Measurements from ENCODE around the gene THSD4.
A peak's percentile ranks its signal among the peaks of the same experiment; 100 is the strongest.

Gene THSD4

GRCh38 chr15:71683411-71684274, 568.4 kb downstream of the THSD4 start:
- FAIRE-seq = no peak

- FAIRE-seq = no peak
Measured at GRCh38 chr15:71685420-71685993, 570.2 kb downstream of the THSD4 start.

- FAIRE-seq = no peak
Measured at GRCh38 chr15:71686221-71687050, 571.2 kb downstream of the THSD4 start.

- no peak for FAIRE-seq
Measured at GRCh38 chr15:71687902-71688508, 572.7 kb downstream of the THSD4 start.

GRCh38 chr15:71688509-71689094, 573.3 kb downstream of the THSD4 start:
- no peak for FAIRE-seq

GRCh38 chr15:71691081-71691457, 575.8 kb downstream of the THSD4 start:
- FAIRE-seq = no peak

GRCh38 chr15:71691458-71692417, 576.5 kb downstream of the THSD4 start:
- FAIRE-seq = no peak

- no peak for FAIRE-seq
Measured at GRCh38 chr15:71697236-71697635, 582.0 kb downstream of the THSD4 start.

GRCh38 chr15:71698030-71698429, 582.8 kb downstream of the THSD4 start:
- FAIRE-seq = no peak

- FAIRE-seq = no peak
Measured at GRCh38 chr15:71698742-71699141, 583.5 kb downstream of the THSD4 start.

- no peak for FAIRE-seq
Measured at GRCh38 chr15:71699977-71700376, 584.7 kb downstream of the THSD4 start.

- FAIRE-seq = no peak
Measured at GRCh38 chr15:71701808-71702207, 586.5 kb downstream of the THSD4 start.

- no peak for FAIRE-seq
Measured at GRCh38 chr15:71702496-71702895, 587.2 kb downstream of the THSD4 start.

GRCh38 chr15:71705151-71705550, 589.9 kb downstream of the THSD4 start:
- FAIRE-seq = no peak

GRCh38 chr15:71706461-71707229, 591.4 kb downstream of the THSD4 start:
- no peak for FAIRE-seq

- no peak for FAIRE-seq
Measured at GRCh38 chr15:71707230-71708050, 592.2 kb downstream of the THSD4 start.

- no peak for FAIRE-seq
Measured at GRCh38 chr15:71708051-71708429, 592.8 kb downstream of the THSD4 start.

- no peak for FAIRE-seq
Measured at GRCh38 chr15:71708741-71709140, 593.5 kb downstream of the THSD4 start.

- FAIRE-seq = peak; percentile 14
Measured at GRCh38 chr15:71709808-71710418, 594.6 kb downstream of the THSD4 start.
